ENCODE data around the gene THBS3.
A peak's percentile ranks its signal among the peaks of the same experiment; 100 is the strongest.
"Not testable (repeated sequence)": the region's sequence is repeated elsewhere in the genome, so short reads cannot be mapped to it uniquely, and the experiment has no call there.

THBS3 gene

GRCh38 chr1:155193275-155193990 is 14.3 kb downstream of the THBS3 start:
- peak; percentile 96 for DNase-seq (ENCODE audit: low read depth)
- peak overlapping the region; percentile 70 for H3K4me3 ChIP-seq (ENCODE audit: low read length)
- peak; percentile 75 for TF ChIP-seq CTCF (conservative IDR thresholded peaks at IDR 0.05; ENCODE audit: low read length)

- TF ChIP-seq CTCF (conservative IDR thresholded peaks at IDR 0.05; ENCODE audit: low read length) = no peak
- H3K4me3 ChIP-seq (ENCODE audit: low read length) = peak overlapping the region; percentile 70
- DNase-seq (ENCODE audit: low read depth) = no peak
Observed at GRCh38 chr1:155192346-155193274, 15.1 kb downstream of the THBS3 start.

GRCh38 chr1:155191904-155192303 is 15.8 kb downstream of the THBS3 start:
- no peak for TF ChIP-seq CTCF (conservative IDR thresholded peaks at IDR 0.05; ENCODE audit: low read length)
- no peak for DNase-seq (ENCODE audit: low read depth)
- no peak overlapping the region for H3K4me3 ChIP-seq (ENCODE audit: low read length)

- H3K4me3 ChIP-seq (ENCODE audit: low read length); DNase-seq (ENCODE audit: low read depth): not testable (repeated sequence)
Observed at GRCh38 chr1:155189926-155190325, 17.8 kb downstream of the THBS3 start.

DNA sequence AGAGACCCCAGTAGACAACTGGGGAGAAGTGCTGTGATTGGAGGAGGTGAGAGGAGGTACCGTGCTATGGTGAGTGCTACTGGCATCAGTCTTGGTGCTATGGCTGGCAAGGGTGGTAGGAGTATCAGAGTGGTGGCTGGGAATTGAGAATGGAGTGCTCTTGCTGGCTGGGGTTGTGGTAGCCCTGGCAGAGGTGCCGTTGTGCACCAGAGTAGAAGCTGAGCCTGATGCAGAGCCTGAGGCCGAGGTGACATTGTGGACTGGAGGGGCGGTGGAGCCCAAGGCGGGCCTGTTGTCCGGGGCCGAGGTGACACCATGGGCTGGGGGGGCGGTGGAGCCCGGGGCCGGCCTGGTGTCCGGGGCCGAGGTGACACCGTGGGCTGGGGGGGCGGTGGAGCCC is 19.4 kb downstream of the THBS3 start:
- DNase-seq (ENCODE audit: low read depth) = no peak
- H3K4me3 ChIP-seq (ENCODE audit: low read length) = no peak overlapping the region
- no peak for TF ChIP-seq CTCF (conservative IDR thresholded peaks at IDR 0.05; ENCODE audit: low read length)

GRCh38 chr1:155187456-155187891 is 20.2 kb downstream of the THBS3 start:
- no peak for TF ChIP-seq CTCF (conservative IDR thresholded peaks at IDR 0.05; ENCODE audit: low read length)
- H3K4me3 ChIP-seq (ENCODE audit: low read length) = no peak overlapping the region
- DNase-seq (ENCODE audit: low read depth) = no peak

- no peak for DNase-seq (ENCODE audit: low read depth)
- no peak for TF ChIP-seq CTCF (conservative IDR thresholded peaks at IDR 0.05; ENCODE audit: low read length)
- H3K4me3 ChIP-seq (ENCODE audit: low read length) = no peak overlapping the region
Observed at GRCh38 chr1:155186794-155187455, 20.8 kb downstream of the THBS3 start.
